Activated naive CD4-positive, alpha-beta T cell treated with anti-CD3 and anti-CD28 coated beads for 36 hours (primary cell): ENCODE measurements around the gene C1orf52. TPM values are rescaled to one million over a fixed set of nuclear protein-coding genes. Genes with fewer than 3 reads are reported as not detected.
A peak's percentile ranks its signal among the peaks of the same experiment; 100 is the strongest.

Experiments used
- CTCF ChIA-PET: fragments of 350-600 bp; sonication (Branson Sonifier 250); formaldehyde crosslinking; loops from one replicate; lab custom pipeline; 2021; ENCODE audit warnings: antibody characterized with exemption; lab: Charles Lee
- DNase-seq: peaks from one replicate; pipeline ENCODE4 v3.0.0-alpha.2; 2020
- H3K27ac Mint-ChIP-seq: one replicate; pipeline ENCODE4 v1.8.0; 2021; ENCODE audit warnings: mild to moderate bottlenecking, mixed read lengths
- H3K27me3 Mint-ChIP-seq: one replicate; pipeline ENCODE4 v1.8.0; 2021; ENCODE audit warnings: low read depth, mixed read lengths
- H3K36me3 Mint-ChIP-seq: one replicate; pipeline ENCODE4 v1.8.0; 2021; ENCODE audit warnings: low read depth, mixed read lengths
- H3K4me1 Mint-ChIP-seq: one replicate; pipeline ENCODE4 v1.8.0; 2021; ENCODE audit warnings: low read depth, mixed read lengths
- H3K4me3 Mint-ChIP-seq: one replicate; pipeline ENCODE4 v1.8.0; 2021; ENCODE audit warnings: mild to moderate bottlenecking, moderate library complexity, mixed read lengths
- H3K9me3 Mint-ChIP-seq: one replicate; pipeline ENCODE4 v1.8.0; 2021; ENCODE audit warnings: mixed read lengths
- intact Hi-C: fragments of 100-400 bp; cut with micrococcal nuclease; formaldehyde crosslinking; loops from one replicate; pipeline ENCODE4 v1.15.1; 2023
- total RNA-seq, 2 experiments: library from RNA; stranded (reverse); gene quantifications; one replicate each; pipeline ENCODE4 v1.2.3, GENCODE V29; 2021

The C1orf52 gene
- total RNA-seq, 2 experiments from 2014 or later = 28.3 to 29.5 TPM

- no peak for DNase-seq
- no peaks in the 10 kb centered on the region for H3K27me3 Mint-ChIP-seq
- H3K27ac Mint-ChIP-seq = peak overlapping the region; percentile 69
- CTCF ChIA-PET = interaction anchor here (0.9 to 3.1 kb wide), 4 partner anchors 18 to 334 kb away, joined by 4 to 29 read pairs (median 5); partner anchors contain the start of gene C1orf52
- H3K4me1 Mint-ChIP-seq = peaks cover 45% of the 10 kb centered on the region
- H3K36me3 Mint-ChIP-seq = peaks cover 10% of the 10 kb centered on the region
- intact Hi-C loops = loop anchor here (1.0 to 10.0 kb wide), 17 partner anchors 18 to 1772 kb away; partner anchors contain the start of genes C1orf52, CTBS, HS2ST1 and PRKACB
- H3K9me3 Mint-ChIP-seq = no peaks in the 10 kb centered on the region
- peak overlapping the region; percentile 80 for H3K4me3 Mint-ChIP-seq
Observed at GRCh38 chr1:85276978-85277639, 17.6 kb upstream of the C1orf52 start.

- DNase-seq = peak; percentile 97
- Mint-ChIP-seq H3K27ac (peak within 1 kb of the TSS; percentile 87), H3K36me3 (peaks cover 10% of the 10 kb centered on the region), H3K4me3 (peak within 1 kb of the TSS; percentile 80), H3K27me3 (no peaks in the 10 kb centered on the region), H3K9me3 (no peaks in the 10 kb centered on the region), H3K4me1 (peaks cover 46% of the 10 kb centered on the region)
- intact Hi-C loops = loop anchor here (1.0 to 10.0 kb wide), 17 partner anchors 17 to 1772 kb away; partner anchors contain the start of genes C1orf52, CTBS, HS2ST1 and PRKACB
- CTCF ChIA-PET = interaction anchor here (0.9 to 3.1 kb wide), 4 partner anchors 17 to 333 kb away, joined by 4 to 29 read pairs (median 5); partner anchors contain the start of gene C1orf52
Observed at GRCh38 chr1:85276215-85276977, 16.9 kb upstream of the C1orf52 start, which contains the start of gene BCL10. BCL10 (minus strand) TSS chr1:85276632; CDS start chr1:85276352, 280 bp downstream.

GRCh38 chr1:85275701-85276214, 16.3 kb upstream of the C1orf52 start:
- Mint-ChIP-seq H3K27me3 (no peaks in the 10 kb centered on the region), H3K27ac (peak overlapping the region; percentile 87), H3K4me1 (peaks cover 52% of the 10 kb centered on the region), H3K9me3 (no peaks in the 10 kb centered on the region), H3K4me3 (peak overlapping the region; percentile 80), H3K36me3 (peaks cover 13% of the 10 kb centered on the region)
- no peak for DNase-seq
- intact Hi-C loops = loop anchor here (1.0 to 10.0 kb wide), 18 partner anchors 16 to 1771 kb away; partner anchors contain the start of genes C1orf52, CTBS, GNG5 and HS2ST1
- CTCF ChIA-PET = interaction anchor here (1.1 to 3.1 kb wide), 4 partner anchors 17 to 333 kb away, joined by 4 to 29 read pairs (median 6); partner anchors contain the start of gene C1orf52

- peaks cover 13% of the 10 kb centered on the region for H3K36me3 Mint-ChIP-seq
- no peaks in the 10 kb centered on the region for H3K27me3 Mint-ChIP-seq
- peak overlapping the region; percentile 80 for H3K4me3 Mint-ChIP-seq
- no peak for DNase-seq
- intact Hi-C loops = loop anchor here (1.0 to 10.0 kb wide), 9 partner anchors 583 to 1770 kb away; partner anchors contain the start of genes CTBS, GNG5, PRKACB and SAMD13
- CTCF ChIA-PET = interaction anchor here (1.1 to 3.1 kb wide), 2 partner anchors 16 to 330 kb away, joined by 5 to 29 read pairs; partner anchors contain the start of gene C1orf52
- peaks cover 55% of the 10 kb centered on the region for H3K4me1 Mint-ChIP-seq
- peak overlapping the region; percentile 87 for H3K27ac Mint-ChIP-seq
- no peaks in the 10 kb centered on the region for H3K9me3 Mint-ChIP-seq
Observed at GRCh38 chr1:85274969-85275453, 15.5 kb upstream of the C1orf52 start.

- peaks cover 47% of the 10 kb centered on the region for H3K4me1 Mint-ChIP-seq
- intact Hi-C loops = loop anchor here (10.0 kb wide), 4 partner anchors 969 to 1771 kb away; partner anchors contain the start of genes SAMD13 and SH3GLB1
- CTCF ChIA-PET = interaction anchor here (2.2 kb wide), 1 partner anchor 14 kb away, joined by 15 read pairs; the partner anchor contains the start of gene C1orf52
- no peak overlapping the region for H3K4me3 Mint-ChIP-seq
- peaks cover 24% of the 10 kb centered on the region for H3K36me3 Mint-ChIP-seq
- H3K27me3 Mint-ChIP-seq = no peaks in the 10 kb centered on the region
- no peaks in the 10 kb centered on the region for H3K9me3 Mint-ChIP-seq
- no peak overlapping the region for H3K27ac Mint-ChIP-seq
- no peak for DNase-seq
Observed at GRCh38 chr1:85273397-85273796, 13.9 kb upstream of the C1orf52 start.

GRCh38 chr1:85268801-85269585, 9.5 kb upstream of the C1orf52 start:
- Mint-ChIP-seq H3K27me3 (no peaks in the 10 kb centered on the region), H3K9me3 (no peaks in the 10 kb centered on the region), H3K36me3 (peaks cover 29% of the 10 kb centered on the region), H3K27ac (peak overlapping the region; percentile 21), H3K4me3 (no peak overlapping the region), H3K4me1 (peaks cover 30% of the 10 kb centered on the region)
- no peak for DNase-seq
- CTCF ChIA-PET = interaction anchor here (0.8 to 3.4 kb wide), 3 partner anchors 10 to 12 kb away, joined by 3 to 22 read pairs (median 4); partner anchors contain the start of gene C1orf52
- intact Hi-C loops = no loop called here

GRCh38 chr1:85267313-85267712, 7.9 kb upstream of the C1orf52 start:
- no peak overlapping the region for H3K27ac Mint-ChIP-seq
- H3K9me3 Mint-ChIP-seq = no peaks in the 10 kb centered on the region
- DNase-seq = no peak
- peaks cover 23% of the 10 kb centered on the region for H3K36me3 Mint-ChIP-seq
- intact Hi-C loops = no loop called here
- no peak overlapping the region for H3K4me3 Mint-ChIP-seq
- CTCF ChIA-PET = interaction anchor here (0.6 to 1.7 kb wide), 2 partner anchors 11 to 282 kb away, joined by 3 to 4 read pairs; no protein-coding TSS in a partner anchor
- no peaks in the 10 kb centered on the region for H3K27me3 Mint-ChIP-seq
- H3K4me1 Mint-ChIP-seq = peaks cover 17% of the 10 kb centered on the region

- Mint-ChIP-seq H3K4me3 (no peak overlapping the region), H3K36me3 (peaks cover 20% of the 10 kb centered on the region), H3K4me1 (peaks cover 9% of the 10 kb centered on the region), H3K27me3 (no peaks in the 10 kb centered on the region), H3K27ac (no peak overlapping the region), H3K9me3 (peaks cover 5% of the 10 kb centered on the region)
- CTCF ChIA-PET = interaction anchor here (0.7 to 1.4 kb wide), 2 partner anchors 9 to 20 kb away, joined by 3 to 5 read pairs; no protein-coding TSS in a partner anchor
- DNase-seq = no peak
- intact Hi-C loops = no loop called here
Observed at GRCh38 chr1:85264150-85264549, 4.7 kb upstream of the C1orf52 start.

- H3K4me1 Mint-ChIP-seq = peaks cover 16% of the 10 kb centered on the region
- no peak overlapping the region for H3K27ac Mint-ChIP-seq
- no peak for DNase-seq
- H3K36me3 Mint-ChIP-seq = peaks cover 18% of the 10 kb centered on the region
- CTCF ChIA-PET = interaction anchor here (1.4 kb wide), 1 partner anchor 8 kb away, joined by 5 read pairs; no protein-coding TSS in a partner anchor
- no peak overlapping the region for H3K4me3 Mint-ChIP-seq
- H3K27me3 Mint-ChIP-seq = no peaks in the 10 kb centered on the region
- intact Hi-C loops = no loop called here
- peaks cover 5% of the 10 kb centered on the region for H3K9me3 Mint-ChIP-seq
Observed at GRCh38 chr1:85262985-85263384, 3.5 kb upstream of the C1orf52 start.

- CTCF ChIA-PET = interaction anchor here (0.9 to 5.1 kb wide), 25 partner anchors 9 to 817 kb away, joined by 3 to 65 read pairs (median 5); partner anchors contain the start of genes BCL10 and SYDE2
- intact Hi-C loops = loop anchor here (1.0 to 5.0 kb wide), 11 partner anchors 16 to 781 kb away; partner anchors contain the start of genes BCL10, RPF1, SSX2IP and SYDE2
- H3K27me3 Mint-ChIP-seq = no peaks in the 10 kb centered on the region
- no peak overlapping the region for H3K27ac Mint-ChIP-seq
- peaks cover 37% of the 10 kb centered on the region for H3K4me1 Mint-ChIP-seq
- H3K4me3 Mint-ChIP-seq = peak overlapping the region; percentile 96
- peaks cover 27% of the 10 kb centered on the region for H3K36me3 Mint-ChIP-seq
- peaks cover 5% of the 10 kb centered on the region for H3K9me3 Mint-ChIP-seq
- no peak for DNase-seq
Observed at GRCh38 chr1:85259912-85260274, 431 bp upstream of the C1orf52 start.
